ENCODE data around the gene ZNF385B.

Gene ZNF385B

GRCh38 chr2:179555691-179556283 is 305.6 kb downstream of the ZNF385B start:
- peak; percentile 68 for DNase-seq (ENCODE audit: low read depth)
- no peak for TF ChIP-seq CTCF (conservative IDR thresholded peaks at IDR 0.05; ENCODE audit: control insufficient read depth, insufficient read depth, low read depth, low read length)

GRCh38 chr2:179554639-179555386 is 306.6 kb downstream of the ZNF385B start:
- no peak for DNase-seq (ENCODE audit: low read depth)
- no peak for TF ChIP-seq CTCF (conservative IDR thresholded peaks at IDR 0.05; ENCODE audit: control insufficient read depth, insufficient read depth, low read depth, low read length)
- H3K4me3 ChIP-seq (ENCODE audit: control insufficient read depth, low read depth, low read length): no peak overlapping the region

More at GRCh38 chr2:179555691-179556283, 305.6 kb downstream of the ZNF385B start:
- H3K4me3 ChIP-seq (ENCODE audit: control insufficient read depth, low read depth, low read length): no peak overlapping the region

- no peak overlapping the region for H3K4me3 ChIP-seq (ENCODE audit: control insufficient read depth, low read depth, low read length)
- no peak for TF ChIP-seq CTCF (conservative IDR thresholded peaks at IDR 0.05; ENCODE audit: control insufficient read depth, insufficient read depth, low read depth, low read length)
- DNase-seq (ENCODE audit: low read depth): no peak
These were observed 308.0 kb downstream of the ZNF385B start for GRCh38 chr2:179553382-179553781.

- TF ChIP-seq CTCF (conservative IDR thresholded peaks at IDR 0.05; ENCODE audit: control insufficient read depth, insufficient read depth, low read depth, low read length): no peak
- H3K4me3 ChIP-seq (ENCODE audit: control insufficient read depth, low read depth, low read length): no peak overlapping the region
- DNase-seq (ENCODE audit: low read depth): no peak
These were observed 309.8 kb downstream of the ZNF385B start for GRCh38 chr2:179551539-179552045.

- TF ChIP-seq CTCF (conservative IDR thresholded peaks at IDR 0.05; ENCODE audit: control insufficient read depth, insufficient read depth, low read depth, low read length): no peak
- H3K4me3 ChIP-seq (ENCODE audit: control insufficient read depth, low read depth, low read length): no peak overlapping the region
- DNase-seq (ENCODE audit: low read depth): no peak
These were observed 310.6 kb downstream of the ZNF385B start for GRCh38 chr2:179550849-179551248.

- DNase-seq (ENCODE audit: low read depth): no peak
These were observed 311.2 kb downstream of the ZNF385B start for GRCh38 chr2:179550214-179550613.

More at GRCh38 chr2:179550214-179550613, 311.2 kb downstream of the ZNF385B start:
- TF ChIP-seq CTCF (conservative IDR thresholded peaks at IDR 0.05; ENCODE audit: control insufficient read depth, insufficient read depth, low read depth, low read length): no peak
- H3K4me3 ChIP-seq (ENCODE audit: control insufficient read depth, low read depth, low read length): no peak overlapping the region
